ENCODE measurements around the gene CTPS1. TPM values are rescaled to one million over a fixed set of nuclear protein-coding genes. Genes with fewer than 3 reads are reported as not detected.

Gene CTPS1
- total and polyA plus RNA-seq, 2 of the 13 experiments (the other 11 are each of a cell fraction or from before 2014, with no cell fraction given) = 9.6 to 42.8 TPM

- TF ChIP-seq ZFY (CRISPR knock-in tag; IDR thresholded peaks at IDR 0.05) = peak; percentile 36
- TF ChIP-seq ZSCAN20 (CRISPR knock-in tag; IDR thresholded peaks at IDR 0.05; ENCODE audit: borderline replicate concordance) = no peak
- 0 out of 2 replicates have a peak, but pooled peaks have one; percentile 37 for TF ChIP-seq ARID3A (IDR thresholded peaks at IDR 0.05; ENCODE audit: low read depth, low read length)
- peak; percentile 41; the same call in 1 of the 2 replicates for TF ChIP-seq TARDBP (CRISPR knock-in tag; IDR thresholded peaks at IDR 0.05)
- peak; percentile 53; the same call in 1 of the 2 replicates for TF ChIP-seq POGZ (CRISPR knock-in tag; IDR thresholded peaks at IDR 0.05)
- 0 out of 2 replicates have a peak, but pooled peaks have one; percentile 17 for TF ChIP-seq TFDP2 (CRISPR knock-in tag; IDR thresholded peaks at IDR 0.05)
- TF ChIP-seq ZNF556 (CRISPR knock-in tag; IDR thresholded peaks at IDR 0.05; ENCODE audit: borderline replicate concordance) = 0 out of 2 replicates have a peak, but pooled peaks have one; percentile 35
- no peak for TF ChIP-seq MXI1 (IDR thresholded peaks at IDR 0.05; ENCODE audit: borderline replicate concordance, low read depth, low read length)
- no peak for TF ChIP-seq CENPX (CRISPR knock-in tag; IDR thresholded peaks at IDR 0.05)
- peak; percentile 58 for TF ChIP-seq ZEB1 (IDR thresholded peaks at IDR 0.05; ENCODE audit: insufficient replicate concordance, low read depth)
- 0 out of 2 replicates have a peak, but pooled peaks have one; percentile 33 for TF ChIP-seq HIVEP1 (CRISPR knock-in tag; IDR thresholded peaks at IDR 0.05)
- TF ChIP-seq ZNF782 (CRISPR knock-in tag; IDR thresholded peaks at IDR 0.05; ENCODE audit: borderline replicate concordance) = peak; percentile 63; the same call in 1 of the 2 replicates
- TF ChIP-seq ONECUT2 (CRISPR knock-in tag; IDR thresholded peaks at IDR 0.05) = no peak
- TF ChIP-seq ZNF710 (CRISPR knock-in tag; IDR thresholded peaks at IDR 0.05; ENCODE audit: borderline replicate concordance) = 0 out of 2 replicates have a peak, but pooled peaks have one; percentile 51
- TF ChIP-seq ELF3 (CRISPR knock-in tag; IDR thresholded peaks at IDR 0.05) = peak; percentile 20; the same call in 1 of the 2 replicates
- TF ChIP-seq ZFP91 (CRISPR knock-in tag; IDR thresholded peaks at IDR 0.05; ENCODE audit: borderline replicate concordance) = peak; percentile 61; the same call in 1 of the 2 replicates
- TF ChIP-seq ZNF414 (CRISPR knock-in tag; IDR thresholded peaks at IDR 0.05) = no peak
- TF ChIP-seq ZNF24 (IDR thresholded peaks at IDR 0.05) = no peak
- TF ChIP-seq FOXO4 (CRISPR knock-in tag; conservative IDR thresholded peaks at IDR 0.05) = no peak
- TF ChIP-seq HNF4A (CRISPR knock-in tag; IDR thresholded peaks at IDR 0.05) = no peak
Measured at GRCh38 chr1:40951943-40952743, 27.4 kb upstream of the CTPS1 start (continued).
